SU-DHL-6 (cell line): Measurements from ENCODE around the gene MLC1.

Experiments
- H2AFZ ChIP-seq: fragments of 200-600 bp; sonication (generic); 2 replicates; pipeline ENCODE4 v1.6.1; 2014; ENCODE audit warnings: low read depth, mild to moderate bottlenecking, moderate library complexity, mixed read lengths, antibody characterized with exemption, low read length; ENCODE audit not compliant: severe bottlenecking
- H3F3A ChIP-seq: fragments of 200-600 bp; shearing (Covaris generic); 2 replicates; pipeline ENCODE4 v1.6.0; 2016; ENCODE audit warnings: antibody characterized with exemption, mild to moderate bottlenecking; ENCODE audit not compliant: insufficient read depth
- H3K27ac ChIP-seq: fragments of 200-600 bp; sonication (generic); 2 replicates; pipeline ENCODE4 v1.5.1; 2016; ENCODE audit warnings: low read depth, mild to moderate bottlenecking, low read length, moderate library complexity, mixed read lengths
- H3K27me3 ChIP-seq: fragments of 200-600 bp; sonication (generic), shearing (Covaris generic); 2 replicates; pipeline ENCODE4 v1.6.0; 2014; ENCODE audit warnings: mild to moderate bottlenecking, low read length
- H3K36me3 ChIP-seq: fragments of 200-600 bp; sonication (generic); 2 replicates; pipeline ENCODE4 v1.6.1; 2014; ENCODE audit warnings: mild to moderate bottlenecking, low read length, mixed read lengths
- H3K4me2 ChIP-seq: fragments of 300-600, 200-600 bp; shearing (Covaris generic), sonication (generic); 2 replicates; pipeline ENCODE4 v1.6.0; 2014; ENCODE audit warnings: low read length, low read depth, mild to moderate bottlenecking; ENCODE audit not compliant: poor library complexity, severe bottlenecking
- H3K4me3 ChIP-seq: fragments of 200-600 bp; sonication (generic); 2 replicates; pipeline ENCODE4 v1.5.1; 2014; ENCODE audit warnings: antibody characterized with exemption, low read length, mild to moderate bottlenecking, mixed read lengths; ENCODE audit not compliant: insufficient read depth, poor library complexity, severe bottlenecking
- H3K79me2 ChIP-seq: fragments of 200-600 bp; sonication (generic); 2 replicates; pipeline ENCODE4 v1.6.1; 2014; ENCODE audit warnings: mild to moderate bottlenecking, low read length, moderate library complexity; ENCODE audit not compliant: insufficient read depth
- H3K9ac ChIP-seq: fragments of 200-600 bp; sonication (generic); 2 replicates; pipeline ENCODE4 v1.7.0; 2014; ENCODE audit warnings: mild to moderate bottlenecking, low read length
- H3K9me2 ChIP-seq: fragments of 200-600 bp; sonication (generic); replicated peaks from 2 replicates; pipeline ENCODE4 v1.6.1; 2014; ENCODE audit warnings: low read length; ENCODE audit not compliant: insufficient read depth
- H3K9me3 ChIP-seq: fragments of 200-600 bp; sonication (generic); 2 replicates; pipeline ENCODE4 v1.6.1; 2014; ENCODE audit warnings: low read length, mixed read lengths; ENCODE audit not compliant: insufficient read depth
- H4K20me1 ChIP-seq: fragments of 200-600 bp; sonication (generic); 2 replicates; pipeline ENCODE4 v1.6.1; 2014; ENCODE audit warnings: low read depth, mild to moderate bottlenecking, antibody characterized with exemption, low read length, moderate library complexity, mixed read lengths
- EZH2phosphoT487 ChIP-seq: fragments of 200-600 bp; sonication (generic), shearing (Covaris generic); conservative IDR thresholded peaks from 2 replicates; pipeline ENCODE4 v1.6.1; 2018; ENCODE audit warnings: mild to moderate bottlenecking, antibody characterized with exemption, low read length, moderate library complexity, mixed read lengths
- TF ChIP-seq, protein P1 (sequence below): fragments of 200-600 bp; sonication (generic); IDR thresholded peaks from one replicate; pipeline ENCODE4 v1.5.1; 2017; ENCODE audit warnings: antibody characterized with exemption, mild to moderate bottlenecking, low read length, moderate library complexity; ENCODE audit not compliant: insufficient read depth, poor library complexity, severe bottlenecking

MLC1 gene

GRCh38 chr22:50015451-50016307 is 69.5 kb downstream of the MLC1 start:
- no peak overlapping the region for H3K4me3 ChIP-seq
- H3K27me3 ChIP-seq = no peaks in the 10 kb centered on the region
- TF ChIP-seq, protein P1, sequence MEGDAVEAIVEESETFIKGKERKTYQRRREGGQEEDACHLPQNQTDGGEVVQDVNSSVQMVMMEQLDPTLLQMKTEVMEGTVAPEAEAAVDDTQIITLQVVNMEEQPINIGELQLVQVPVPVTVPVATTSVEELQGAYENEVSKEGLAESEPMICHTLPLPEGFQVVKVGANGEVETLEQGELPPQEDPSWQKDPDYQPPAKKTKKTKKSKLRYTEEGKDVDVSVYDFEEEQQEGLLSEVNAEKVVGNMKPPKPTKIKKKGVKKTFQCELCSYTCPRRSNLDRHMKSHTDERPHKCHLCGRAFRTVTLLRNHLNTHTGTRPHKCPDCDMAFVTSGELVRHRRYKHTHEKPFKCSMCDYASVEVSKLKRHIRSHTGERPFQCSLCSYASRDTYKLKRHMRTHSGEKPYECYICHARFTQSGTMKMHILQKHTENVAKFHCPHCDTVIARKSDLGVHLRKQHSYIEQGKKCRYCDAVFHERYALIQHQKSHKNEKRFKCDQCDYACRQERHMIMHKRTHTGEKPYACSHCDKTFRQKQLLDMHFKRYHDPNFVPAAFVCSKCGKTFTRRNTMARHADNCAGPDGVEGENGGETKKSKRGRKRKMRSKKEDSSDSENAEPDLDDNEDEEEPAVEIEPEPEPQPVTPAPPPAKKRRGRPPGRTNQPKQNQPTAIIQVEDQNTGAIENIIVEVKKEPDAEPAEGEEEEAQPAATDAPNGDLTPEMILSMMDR = no peak
- no peak for TF ChIP-seq EZH2phosphoT487
- no peaks in the 10 kb centered on the region for H3K9me3 ChIP-seq
- no peak overlapping the region for H3K4me2 ChIP-seq
- no peaks in the 10 kb centered on the region for H3K9me2 ChIP-seq
- H3K9ac ChIP-seq = no peak overlapping the region
- no peak overlapping the region for H3K27ac ChIP-seq
- no peaks in the 10 kb centered on the region for H3K36me3 ChIP-seq
- no peaks in the 10 kb centered on the region for H3K79me2 ChIP-seq
- no peak overlapping the region for H2AFZ ChIP-seq
- no peaks in the 10 kb centered on the region for H4K20me1 ChIP-seq
- no peaks in the 10 kb centered on the region for H3F3A ChIP-seq

GRCh38 chr22:50014655-50015401 is 70.4 kb downstream of the MLC1 start:
- no peak overlapping the region for H3K9ac ChIP-seq
- no peaks in the 10 kb centered on the region for H4K20me1 ChIP-seq
- no peaks in the 10 kb centered on the region for H3K36me3 ChIP-seq
- H3K4me3 ChIP-seq = no peak overlapping the region
- H3K9me2 ChIP-seq = no peaks in the 10 kb centered on the region
- H3K9me3 ChIP-seq = no peaks in the 10 kb centered on the region
- TF ChIP-seq EZH2phosphoT487 = no peak
- TF ChIP-seq, protein P1 = no peak
- no peak overlapping the region for H3K4me2 ChIP-seq
- H3F3A ChIP-seq = no peaks in the 10 kb centered on the region
- no peak overlapping the region for H2AFZ ChIP-seq
- H3K27me3 ChIP-seq = no peaks in the 10 kb centered on the region
- H3K79me2 ChIP-seq = no peaks in the 10 kb centered on the region
- no peak overlapping the region for H3K27ac ChIP-seq

GRCh38 chr22:50014053-50014501 is 71.1 kb downstream of the MLC1 start:
- Histone ChIP-seq H3F3A (no peaks in the 10 kb centered on the region), H3K36me3 (no peaks in the 10 kb centered on the region), H3K27ac (no peak overlapping the region), H2AFZ (no peak overlapping the region), H3K9ac (no peak overlapping the region), H3K27me3 (no peaks in the 10 kb centered on the region), H3K4me3 (no peak overlapping the region), H3K9me3 (no peaks in the 10 kb centered on the region), H3K79me2 (no peaks in the 10 kb centered on the region), H3K9me2 (no peaks in the 10 kb centered on the region), H3K4me2 (no peak overlapping the region), H4K20me1 (no peaks in the 10 kb centered on the region)
- no peak for TF ChIP-seq EZH2phosphoT487
- TF ChIP-seq, protein P1 = no peak
